Stimulated activated naive CD4-positive, alpha-beta T cell treated with Interleukin-2 at 50 U/mL for 16 hours (primary cell): ENCODE results near the gene FAAP100.
"Not testable (repeated sequence)": the region's sequence is repeated elsewhere in the genome, so short reads cannot be mapped to it uniquely, and the experiment has no call there.

Experiments used
- DNase-seq: peaks from one replicate; lab custom pipeline; 2025; lab: John Stamatoyannopoulos, UW

The FAAP100 gene

DNA sequence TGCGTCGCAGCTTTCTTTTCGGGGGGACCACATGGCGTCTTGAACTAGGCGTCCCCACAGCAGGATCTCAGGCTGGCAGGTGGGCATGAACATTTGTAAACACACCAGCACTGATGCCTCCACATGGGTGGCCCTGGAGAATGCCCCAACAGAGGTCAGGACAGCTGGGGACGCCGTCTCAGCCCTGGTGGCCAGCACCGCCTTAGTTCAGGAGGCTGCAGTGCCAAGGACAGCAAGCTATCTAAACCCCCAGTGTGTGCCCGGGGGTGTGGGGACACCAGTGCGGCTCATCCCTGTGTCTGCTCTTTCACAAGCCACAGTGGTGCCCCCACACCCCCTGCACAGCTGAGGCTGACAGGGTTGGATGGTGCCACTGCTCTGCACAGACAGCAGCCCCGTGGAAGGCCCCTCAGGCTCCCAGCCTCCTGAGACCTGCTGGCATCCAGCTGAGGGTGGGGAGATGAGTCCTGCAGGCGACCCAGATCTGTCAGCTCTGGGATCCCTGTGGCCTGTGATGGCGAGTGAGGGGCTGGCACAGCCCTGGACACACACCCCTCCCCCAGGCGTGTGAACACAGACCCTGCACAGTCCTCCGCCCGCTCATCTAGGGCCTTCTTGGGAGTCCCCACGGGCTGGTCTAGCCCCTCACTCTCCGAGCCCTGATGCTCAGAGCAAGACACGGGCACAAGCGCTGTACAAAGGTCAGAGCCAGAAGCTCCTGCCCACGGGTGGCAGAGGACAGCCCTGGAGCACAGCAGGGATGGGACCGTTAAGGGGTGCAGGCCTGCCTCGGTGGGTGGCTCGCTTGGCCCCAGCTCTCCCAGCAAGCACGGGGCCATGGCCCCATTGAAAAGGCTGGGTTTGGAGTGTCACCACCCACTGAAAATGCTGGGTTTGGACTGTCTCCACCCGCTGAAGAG lies 13.2 kb downstream of the FAAP100 start:
- no peak for DNase-seq

DNA sequence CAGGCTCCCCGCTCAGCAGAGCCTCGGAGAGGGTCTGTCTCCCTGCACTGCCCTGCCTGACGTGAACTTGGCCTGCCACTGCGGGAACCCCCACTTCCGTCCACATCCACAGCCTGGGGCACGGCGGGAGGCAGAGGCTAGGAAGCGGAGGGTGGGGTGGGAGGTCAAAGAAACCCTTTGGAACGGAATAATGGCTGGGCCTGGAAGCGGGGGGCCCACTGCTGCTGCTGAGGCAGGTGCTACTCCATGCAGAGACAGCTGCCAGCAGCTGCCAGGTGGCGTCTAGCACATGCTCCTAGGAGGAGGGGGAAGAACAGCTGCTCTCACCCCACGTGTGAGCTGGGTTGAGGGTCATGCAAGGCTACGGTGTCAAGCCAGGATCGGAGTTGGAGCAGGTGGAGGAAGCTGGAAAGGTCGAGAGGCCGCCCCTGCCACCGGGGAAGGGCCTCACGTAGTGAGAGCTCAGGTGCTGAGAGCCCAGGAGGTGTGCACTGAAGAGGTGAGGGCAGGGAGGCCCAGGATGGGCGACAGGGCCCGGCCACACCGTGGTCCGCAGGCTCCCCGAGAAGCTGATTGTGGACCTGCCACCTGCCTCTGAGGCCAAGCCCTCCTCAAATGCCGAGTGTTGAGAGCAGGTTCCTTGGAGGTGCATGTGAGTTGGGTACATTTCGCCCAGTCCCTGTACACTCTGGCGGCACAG lies 14.1 kb downstream of the FAAP100 start:
- DNase-seq = no peak

DNA sequence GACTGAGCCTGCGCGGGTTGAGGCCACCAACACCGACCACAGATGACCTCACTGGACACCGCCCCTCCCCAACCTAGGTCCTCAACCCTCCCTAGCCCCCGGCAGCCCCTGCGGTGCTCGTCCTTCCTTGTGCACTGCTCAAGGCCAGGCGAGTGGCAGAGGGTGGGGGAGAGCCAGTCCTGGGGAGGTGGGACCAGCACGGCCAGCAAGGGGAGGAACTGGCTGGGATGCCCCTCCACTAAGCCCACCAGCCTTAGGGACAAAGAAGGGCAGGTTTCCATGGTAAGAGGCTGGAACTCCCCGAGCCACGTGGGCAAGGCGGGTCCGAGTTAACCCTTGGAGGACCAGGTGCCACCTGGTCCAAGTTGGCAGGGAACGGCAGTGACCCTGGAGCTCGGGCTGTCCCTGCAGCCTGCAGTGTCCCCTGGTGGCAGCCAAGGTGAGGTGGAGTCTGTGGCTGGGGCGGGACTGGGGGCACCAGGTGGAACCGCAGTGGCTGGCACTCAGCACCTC lies 14.8 kb downstream of the FAAP100 start:
- peak; percentile 18 for DNase-seq

- no peak for DNase-seq
Observed at GRCh38 chr17:81536299-81537290, 15.6 kb downstream of the FAAP100 start.

DNA sequence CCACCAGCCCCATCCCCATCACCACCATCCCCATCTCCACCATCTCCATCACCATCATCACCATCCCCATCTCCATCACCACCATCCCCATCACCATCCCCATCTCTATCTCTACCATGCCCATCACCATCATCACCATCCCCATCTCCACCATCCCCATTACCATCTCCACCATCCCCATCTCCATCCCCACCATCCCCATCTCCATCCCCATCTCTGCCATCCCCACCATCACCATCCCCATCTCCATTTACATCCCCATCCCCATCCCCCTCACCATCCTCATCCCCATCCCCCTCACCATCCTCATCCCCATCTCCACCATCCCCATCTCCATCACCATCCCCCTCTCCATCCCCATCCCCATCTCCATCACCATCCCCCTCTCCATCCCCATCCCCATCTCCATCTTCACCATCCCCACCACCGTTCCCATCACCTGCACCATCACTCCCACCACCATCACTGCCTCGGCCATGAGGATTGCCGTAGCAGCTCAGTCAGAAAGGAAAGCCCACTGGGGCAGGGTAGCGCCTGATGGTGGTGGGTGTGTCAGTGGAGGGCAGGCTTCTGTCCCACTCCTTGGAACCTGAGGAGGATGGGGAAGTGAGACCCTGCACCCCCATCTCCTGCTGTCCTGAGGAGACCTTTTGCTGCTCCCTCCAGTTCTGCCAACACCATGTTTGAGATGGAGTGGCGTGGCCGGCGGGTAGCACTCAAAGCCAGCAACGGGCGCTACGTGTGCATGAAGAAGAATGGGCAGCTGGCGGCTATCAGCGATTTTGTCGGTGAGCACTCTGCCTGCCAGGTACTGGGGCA lies 16.5 kb downstream of the FAAP100 start:
- DNase-seq = no peak

GRCh38 chr17:81535007-81535328 lies 17.2 kb downstream of the FAAP100 start:
- no peak for DNase-seq

DNA sequence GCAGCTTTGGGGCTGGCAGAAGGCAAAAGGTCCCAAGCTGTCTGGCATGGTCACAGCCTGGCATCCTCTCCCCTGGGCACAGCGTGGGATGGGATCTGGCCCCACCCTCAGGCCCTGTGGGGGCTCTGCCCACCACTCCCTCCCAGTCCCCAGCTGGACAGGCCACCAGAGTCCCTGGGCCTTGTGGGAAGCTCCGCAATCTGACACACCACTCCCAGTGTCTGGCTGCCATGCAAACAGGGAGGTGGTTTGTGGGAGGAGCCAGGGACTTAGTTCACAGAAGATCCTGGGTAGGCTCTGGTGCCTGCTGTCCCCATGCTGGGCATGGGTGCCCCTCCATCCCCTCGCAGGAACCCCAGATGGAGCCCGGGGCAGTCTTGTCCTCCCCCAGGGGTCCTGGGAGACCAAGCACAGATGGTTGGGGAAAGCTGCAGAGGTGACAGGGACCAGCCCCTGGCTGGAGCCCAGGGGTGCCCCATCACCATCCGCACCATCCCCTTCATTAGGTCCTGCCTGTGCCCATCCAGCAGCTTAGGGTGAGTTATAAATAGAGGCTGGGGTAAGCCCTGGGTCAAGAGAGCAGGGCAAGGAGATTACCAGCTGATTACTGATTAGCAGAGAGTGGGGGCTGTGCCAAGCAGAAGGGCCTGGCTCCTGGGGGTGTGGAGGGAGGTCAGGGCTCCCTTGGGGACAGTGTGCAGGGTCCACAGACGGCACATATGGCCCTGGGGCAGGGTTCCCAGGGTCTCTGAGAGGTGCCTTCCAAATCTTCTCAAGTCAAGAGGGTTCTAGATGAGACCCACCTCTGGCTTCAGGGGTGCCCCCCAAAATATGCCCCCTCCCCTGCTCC lies 17.8 kb downstream of the FAAP100 start:
- DNase-seq = no peak

DNA sequence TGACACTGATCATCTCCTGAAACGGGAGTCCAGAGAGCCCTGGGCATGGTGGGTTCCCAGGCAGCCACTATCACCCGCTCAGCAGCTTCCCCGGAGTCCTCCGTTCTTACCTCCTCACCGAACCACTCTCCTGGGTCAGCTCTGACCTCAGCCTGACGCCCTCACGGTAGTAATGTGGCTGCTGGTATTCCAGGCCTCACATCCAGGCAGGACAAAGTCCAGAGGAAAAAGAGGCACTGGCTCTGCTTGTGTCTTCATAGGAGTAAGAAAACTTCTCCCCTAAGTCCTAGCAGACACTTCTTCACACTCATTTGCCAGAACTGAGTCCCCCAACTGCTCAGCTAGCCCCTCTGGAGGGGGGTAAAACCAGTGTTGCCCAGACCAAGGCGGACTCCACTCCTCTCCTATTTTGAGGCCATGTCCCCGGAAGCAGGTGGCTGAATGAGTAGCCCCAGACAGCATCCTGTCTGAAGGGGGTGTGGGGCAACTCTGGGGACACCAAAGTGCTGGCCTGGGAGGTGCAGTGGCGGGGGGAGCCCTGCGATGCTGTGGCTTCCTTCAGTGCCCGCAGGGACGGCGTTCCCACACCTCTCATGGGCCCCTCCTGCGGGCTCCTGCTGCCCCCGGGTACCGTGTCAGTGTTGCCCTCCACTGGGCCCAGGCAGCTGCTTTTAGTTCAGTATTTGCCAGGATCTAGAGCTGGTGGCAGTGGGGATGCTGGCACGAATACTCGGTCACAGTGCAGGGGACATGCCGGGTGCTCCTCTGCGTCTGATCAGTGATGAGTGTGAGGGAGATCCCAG lies 18.6 kb downstream of the FAAP100 start:
- DNase-seq = no peak

GRCh38 chr17:81532490-81533287 lies 19.5 kb downstream of the FAAP100 start:
- DNase-seq = no peak

- DNase-seq = not testable (repeated sequence)
Observed at GRCh38 chr17:81531998-81532404, 20.2 kb downstream of the FAAP100 start.

- DNase-seq = not testable (repeated sequence)
Observed at GRCh38 chr17:81531013-81531412, 21.1 kb downstream of the FAAP100 start.

DNA sequence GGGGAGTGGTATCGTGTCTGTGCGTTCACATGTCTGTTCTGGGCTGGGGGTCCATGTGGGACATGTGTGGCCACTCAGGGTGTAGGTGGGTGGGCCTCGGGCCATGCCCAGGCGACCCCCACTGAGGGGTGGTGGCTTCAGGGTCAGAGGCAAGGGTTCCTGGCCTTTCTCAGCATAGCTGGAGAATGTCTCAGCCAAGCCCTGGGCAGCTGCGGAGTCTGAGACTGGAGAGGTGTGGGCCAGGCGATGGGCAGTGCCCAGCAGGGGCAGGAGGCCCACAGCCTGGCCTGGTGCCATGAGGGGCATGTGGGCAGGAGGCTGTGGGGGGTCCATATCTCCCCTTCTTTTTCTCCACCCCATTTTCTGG lies 22.7 kb downstream of the FAAP100 start:
- DNase-seq = no peak

DNA sequence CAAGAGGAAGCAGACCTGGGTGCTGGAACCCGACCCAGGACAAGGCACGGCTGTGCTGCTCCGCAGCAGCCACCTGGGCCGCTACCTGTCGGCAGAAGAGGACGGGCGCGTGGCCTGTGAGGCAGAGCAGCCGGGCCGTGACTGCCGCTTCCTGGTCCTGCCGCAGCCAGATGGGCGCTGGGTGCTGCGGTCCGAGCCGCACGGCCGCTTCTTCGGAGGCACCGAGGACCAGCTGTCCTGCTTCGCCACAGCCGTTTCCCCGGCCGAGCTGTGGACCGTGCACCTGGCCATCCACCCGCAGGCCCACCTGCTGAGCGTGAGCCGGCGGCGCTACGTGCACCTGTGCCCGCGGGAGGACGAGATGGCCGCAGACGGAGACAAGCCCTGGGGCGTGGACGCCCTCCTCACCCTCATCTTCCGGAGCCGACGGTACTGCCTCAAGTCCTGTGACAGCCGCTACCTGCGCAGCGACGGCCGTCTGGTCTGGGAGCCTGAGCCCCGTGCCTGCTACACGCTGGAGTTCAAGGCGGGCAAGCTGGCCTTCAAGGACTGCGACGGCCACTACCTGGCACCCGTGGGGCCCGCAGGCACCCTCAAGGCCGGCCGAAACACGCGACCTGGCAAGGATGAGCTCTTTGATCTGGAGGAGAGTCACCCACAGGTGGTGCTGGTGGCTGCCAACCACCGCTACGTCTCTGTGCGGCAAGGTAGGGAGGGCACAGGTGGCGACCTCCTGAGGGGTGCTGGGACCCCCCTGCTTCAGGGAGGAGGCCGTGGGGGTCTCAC lies 23.3 kb downstream of the FAAP100 start:
- no peak for DNase-seq

DNA sequence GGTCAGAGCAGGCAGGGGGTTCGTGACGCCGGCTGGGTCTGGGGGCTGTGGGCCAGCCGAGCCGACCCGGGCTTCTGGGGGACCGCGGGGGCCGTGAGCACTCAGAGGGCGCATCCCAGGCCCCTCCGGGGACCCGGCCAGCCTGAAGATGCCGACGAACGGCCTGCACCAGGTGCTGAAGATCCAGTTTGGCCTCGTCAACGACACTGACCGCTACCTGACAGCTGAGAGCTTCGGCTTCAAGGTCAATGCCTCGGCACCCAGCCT lies 23.8 kb downstream of the FAAP100 start:
- DNase-seq = no peak

DNA sequence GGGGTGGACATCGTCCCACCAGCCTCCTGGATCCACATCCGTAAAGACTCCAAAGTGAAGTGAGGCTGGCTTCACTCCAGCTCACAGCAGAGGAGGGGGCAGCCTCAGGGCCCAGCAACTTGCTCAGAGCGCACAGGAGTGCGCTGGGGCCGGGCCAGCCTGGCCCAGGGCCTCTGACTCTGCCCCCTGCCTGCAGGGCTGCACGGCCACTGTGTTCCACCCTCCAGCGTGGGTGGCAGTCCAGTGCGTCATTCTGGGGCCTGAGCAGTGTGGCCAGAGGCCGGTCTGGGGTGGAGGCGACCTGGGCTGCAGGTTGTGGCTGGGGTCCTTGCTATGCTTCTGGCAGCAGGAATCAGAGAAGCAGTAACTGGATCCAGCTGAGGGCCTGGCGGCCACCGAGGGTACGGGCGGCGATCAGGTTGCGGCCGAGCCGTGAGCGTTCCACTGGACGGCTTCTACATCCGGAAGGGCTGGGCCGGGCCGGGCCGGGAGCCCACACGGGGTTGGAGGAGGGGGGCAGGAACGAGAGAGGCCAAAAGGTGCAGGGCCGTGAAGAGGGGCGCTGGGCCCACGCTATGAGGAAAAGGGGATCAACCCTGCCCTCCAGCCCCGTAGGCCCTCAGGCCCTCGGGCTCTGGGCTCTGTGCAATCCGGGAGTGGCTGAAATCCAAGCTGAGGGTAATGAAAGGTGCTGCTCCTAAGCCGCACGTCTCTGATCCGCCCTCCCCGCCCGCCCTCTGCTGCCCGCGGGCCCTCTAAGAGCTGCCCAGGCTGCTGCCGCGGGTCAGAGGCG lies 24.4 kb downstream of the FAAP100 start, which contains the start of gene FSCN2:
Gene FSCN2 (plus strand): TSS at position 787 of the 793 bp plus-strand sequence. CDS start 155 bp downstream, outside the sequence.
- no peak for DNase-seq

GRCh38 chr17:81526662-81527571 lies 25.2 kb downstream of the FAAP100 start:
- DNase-seq = no peak
